Brain microvascular endothelial cell (primary cell): Measurements from ENCODE around the gene AMBRA1.

Source experiments
- DNase-seq: peaks from one replicate; pipeline ENCODE4 v3.0.0-alpha.2; 2020
- H3K27ac ChIP-seq: fragments of 250-450 bp; sonication (Bioruptor Pico); 2 replicates; pipeline ENCODE4 v1.5.1; 2020; ENCODE audit warnings: mild to moderate bottlenecking, moderate library complexity
- H3K27me3 ChIP-seq: fragments of 250-450 bp; sonication (Bioruptor Pico); replicated peaks from 2 replicates; pipeline ENCODE4 v1.5.1; 2020; ENCODE audit warnings: mild to moderate bottlenecking
- H3K36me3 ChIP-seq: fragments of 250-450 bp; sonication (Bioruptor Pico); replicated peaks from 2 replicates; pipeline ENCODE4 v1.5.1; 2020; ENCODE audit warnings: mild to moderate bottlenecking
- H3K4me3 ChIP-seq: 2 replicates; pipeline ENCODE4 v1.5.1; 2011; ENCODE audit warnings: low read depth, mild to moderate bottlenecking, control low read depth, low read length, moderate library complexity
- in situ Hi-C: cut with HindIII; loops from 2 replicates; pipeline ENCODE4 v1.10.0; 2017; ENCODE audit warnings: low sequenced_read_pairs, low pct_ligation_motif_present
- TF ChIP-seq, protein P1 (sequence below): IDR thresholded peaks from 2 replicates; pipeline ENCODE4 v1.5.1; 2011; ENCODE audit warnings: low read depth, mild to moderate bottlenecking, moderate library complexity, low read length, control low read depth, inconsistent platforms; ENCODE audit errors: missing control alignments

The AMBRA1 gene, protein sequence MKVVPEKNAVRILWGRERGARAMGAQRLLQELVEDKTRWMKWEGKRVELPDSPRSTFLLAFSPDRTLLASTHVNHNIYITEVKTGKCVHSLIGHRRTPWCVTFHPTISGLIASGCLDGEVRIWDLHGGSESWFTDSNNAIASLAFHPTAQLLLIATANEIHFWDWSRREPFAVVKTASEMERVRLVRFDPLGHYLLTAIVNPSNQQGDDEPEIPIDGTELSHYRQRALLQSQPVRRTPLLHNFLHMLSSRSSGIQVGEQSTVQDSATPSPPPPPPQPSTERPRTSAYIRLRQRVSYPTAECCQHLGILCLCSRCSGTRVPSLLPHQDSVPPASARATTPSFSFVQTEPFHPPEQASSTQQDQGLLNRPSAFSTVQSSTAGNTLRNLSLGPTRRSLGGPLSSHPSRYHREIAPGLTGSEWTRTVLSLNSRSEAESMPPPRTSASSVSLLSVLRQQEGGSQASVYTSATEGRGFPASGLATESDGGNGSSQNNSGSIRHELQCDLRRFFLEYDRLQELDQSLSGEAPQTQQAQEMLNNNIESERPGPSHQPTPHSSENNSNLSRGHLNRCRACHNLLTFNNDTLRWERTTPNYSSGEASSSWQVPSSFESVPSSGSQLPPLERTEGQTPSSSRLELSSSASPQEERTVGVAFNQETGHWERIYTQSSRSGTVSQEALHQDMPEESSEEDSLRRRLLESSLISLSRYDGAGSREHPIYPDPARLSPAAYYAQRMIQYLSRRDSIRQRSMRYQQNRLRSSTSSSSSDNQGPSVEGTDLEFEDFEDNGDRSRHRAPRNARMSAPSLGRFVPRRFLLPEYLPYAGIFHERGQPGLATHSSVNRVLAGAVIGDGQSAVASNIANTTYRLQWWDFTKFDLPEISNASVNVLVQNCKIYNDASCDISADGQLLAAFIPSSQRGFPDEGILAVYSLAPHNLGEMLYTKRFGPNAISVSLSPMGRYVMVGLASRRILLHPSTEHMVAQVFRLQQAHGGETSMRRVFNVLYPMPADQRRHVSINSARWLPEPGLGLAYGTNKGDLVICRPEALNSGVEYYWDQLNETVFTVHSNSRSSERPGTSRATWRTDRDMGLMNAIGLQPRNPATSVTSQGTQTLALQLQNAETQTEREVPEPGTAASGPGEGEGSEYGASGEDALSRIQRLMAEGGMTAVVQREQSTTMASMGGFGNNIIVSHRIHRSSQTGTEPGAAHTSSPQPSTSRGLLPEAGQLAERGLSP (N-terminal part only)

GRCh38 chr11:46593550-46594373 lies at the start of gene AMBRA1:
AMBRA1 (minus strand) TSS chr11:46594023; CDS start chr11:46548380, 45,643 bp downstream.
- H3K27me3 ChIP-seq = no peaks in the 10 kb centered on the region
- H3K27ac ChIP-seq = peak within 1 kb of the TSS; percentile 59
- no peaks in the 10 kb centered on the region for H3K36me3 ChIP-seq
- in situ Hi-C loops = no loop called here
- peak; percentile 97 for DNase-seq
- H3K4me3 ChIP-seq = peak within 1 kb of the TSS; percentile 90
- TF ChIP-seq, protein P1, sequence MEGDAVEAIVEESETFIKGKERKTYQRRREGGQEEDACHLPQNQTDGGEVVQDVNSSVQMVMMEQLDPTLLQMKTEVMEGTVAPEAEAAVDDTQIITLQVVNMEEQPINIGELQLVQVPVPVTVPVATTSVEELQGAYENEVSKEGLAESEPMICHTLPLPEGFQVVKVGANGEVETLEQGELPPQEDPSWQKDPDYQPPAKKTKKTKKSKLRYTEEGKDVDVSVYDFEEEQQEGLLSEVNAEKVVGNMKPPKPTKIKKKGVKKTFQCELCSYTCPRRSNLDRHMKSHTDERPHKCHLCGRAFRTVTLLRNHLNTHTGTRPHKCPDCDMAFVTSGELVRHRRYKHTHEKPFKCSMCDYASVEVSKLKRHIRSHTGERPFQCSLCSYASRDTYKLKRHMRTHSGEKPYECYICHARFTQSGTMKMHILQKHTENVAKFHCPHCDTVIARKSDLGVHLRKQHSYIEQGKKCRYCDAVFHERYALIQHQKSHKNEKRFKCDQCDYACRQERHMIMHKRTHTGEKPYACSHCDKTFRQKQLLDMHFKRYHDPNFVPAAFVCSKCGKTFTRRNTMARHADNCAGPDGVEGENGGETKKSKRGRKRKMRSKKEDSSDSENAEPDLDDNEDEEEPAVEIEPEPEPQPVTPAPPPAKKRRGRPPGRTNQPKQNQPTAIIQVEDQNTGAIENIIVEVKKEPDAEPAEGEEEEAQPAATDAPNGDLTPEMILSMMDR = no peak

GRCh38 chr11:46643531-46643930 lies 49.7 kb upstream of the AMBRA1 start:
- no peak overlapping the region for H3K4me3 ChIP-seq
- no peak overlapping the region for H3K27ac ChIP-seq
- peaks cover 24% of the 10 kb centered on the region for H3K36me3 ChIP-seq
- no peaks in the 10 kb centered on the region for H3K27me3 ChIP-seq
- in situ Hi-C loops = no loop called here
- TF ChIP-seq, protein P1 = no peak
- no peak for DNase-seq

DNA sequence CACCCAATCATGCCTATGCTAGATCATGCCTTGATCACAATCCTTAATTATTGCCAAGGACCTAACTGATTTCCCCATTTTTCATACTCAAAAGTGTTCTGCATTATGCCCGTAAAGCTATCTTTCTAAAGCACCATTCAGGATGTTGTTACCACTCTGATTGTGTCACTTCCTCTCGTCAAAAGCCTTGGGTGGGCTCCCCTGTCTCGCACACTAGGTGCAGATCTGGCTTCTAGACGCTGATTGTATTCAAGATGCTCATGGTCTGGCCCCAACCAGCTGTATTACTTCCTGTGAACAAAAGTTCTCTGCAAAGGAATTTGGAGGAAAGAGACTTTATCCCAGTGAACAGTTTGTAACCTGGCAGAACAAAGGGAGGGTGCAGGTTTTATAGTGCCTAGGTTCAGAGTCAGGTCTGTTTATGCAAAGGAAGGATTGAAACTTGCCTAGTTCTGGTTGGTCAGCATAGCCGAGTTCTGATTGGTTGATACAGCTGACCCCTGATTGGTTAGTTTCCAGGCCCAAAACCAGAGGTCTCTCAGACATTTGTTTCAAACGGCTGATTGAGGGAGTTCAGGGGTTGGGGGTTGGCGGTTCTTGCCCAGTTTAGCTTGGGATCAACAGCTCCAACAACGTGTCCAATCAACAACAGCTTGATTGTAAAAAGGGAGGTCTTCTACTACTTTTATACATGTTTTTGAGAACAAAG lies 49.0 kb upstream of the AMBRA1 start:
- no peak for DNase-seq
- no peak overlapping the region for H3K4me3 ChIP-seq
- TF ChIP-seq, protein P1 = no peak
- H3K27me3 ChIP-seq = no peaks in the 10 kb centered on the region
- H3K36me3 ChIP-seq = peaks cover 24% of the 10 kb centered on the region
- no peak overlapping the region for H3K27ac ChIP-seq
- in situ Hi-C loops = no loop called here

- Histone ChIP-seq H3K27ac (no peak overlapping the region), H3K4me3 (no peak overlapping the region), H3K36me3 (peaks cover 21% of the 10 kb centered on the region), H3K27me3 (no peaks in the 10 kb centered on the region)
- TF ChIP-seq, protein P1 = no peak
- DNase-seq = no peak
- in situ Hi-C loops = no loop called here
Measured at GRCh38 chr11:46641639-46642038, 47.8 kb upstream of the AMBRA1 start.
